Sigmoid colon (tissue), 7 donors: ENCODE results near the gene KCNE4. TPM values are rescaled to one million over a fixed set of nuclear protein-coding genes. Genes with fewer than 3 reads are reported as not detected.

Experiments
- DNase-seq: peaks from one replicate; pipeline ENCODE4 v3.0.0-alpha.2; 2019
- H3K27ac ChIP-seq, 4 donors: fragments of 200-600 bp; sonication (generic); one replicate each; pipeline ENCODE4 v1.5.1; 2016 to 2019; ENCODE audit warnings: mild to moderate bottlenecking in 1 of 4
- H3K27me3 ChIP-seq, 3 donors: fragments of 200-600 bp; sonication (generic); one replicate each; pipeline ENCODE4 v1.5.1; 2019; ENCODE audit warnings: mild to moderate bottlenecking in 1 of 3
- H3K36me3 ChIP-seq, 4 donors: fragments of 200-600 bp; sonication (generic); one replicate each; pipeline ENCODE4 v1.5.1; 2016 to 2019
- H3K4me1 ChIP-seq, 4 donors: fragments of 200-600 bp; sonication (generic); one replicate each; pipeline ENCODE4 v1.5.1; 2017 to 2019
- H3K4me3 ChIP-seq, 4 donors: fragments of 200-600 bp; sonication (generic); one replicate each; pipeline ENCODE4 v1.5.1; 2017 to 2019; ENCODE audit warnings: mild to moderate bottlenecking in 2 of 4, moderate library complexity in 1 of 4
- H3K9me3 ChIP-seq, 4 donors: fragments of 200-600 bp in 3 of 4; sonication (generic) in 3 of 4; one replicate each; pipeline versions ENCODE4 v1.5.1 to v1.6.1; 2013 to 2019
- EP300 ChIP-seq, 4 donors: sonication (generic); formaldehyde crosslinking; IDR thresholded peaks; one replicate each; pipeline ENCODE4 v1.6.1; 2017; ENCODE audit warnings: antibody characterized with exemption in 4 of 4
- POLR2A ChIP-seq, 2 donors: fragments of 450-650 bp; IDR thresholded peaks; one replicate each; pipeline ENCODE4 v1.6.1; 2016; ENCODE audit warnings: antibody characterized with exemption in 2 of 2, mild to moderate bottlenecking in 2 of 2, moderate library complexity in 2 of 2
- POLR2AphosphoS5 ChIP-seq, 4 donors: sonication (generic); formaldehyde crosslinking; IDR thresholded peaks; one replicate each; pipeline ENCODE4 v1.6.1; 2017; ENCODE audit warnings: antibody characterized with exemption in 4 of 4
- WGBS, 2 donors: extraction: QIAGEN DNeasy Blood & Tissue Kit; methylation state at CpG; one replicate each; pipeline ENCODE4 v1.1.7; 2013; 5-methylcytosine and 5-hydroxymethylcytosine counted together
- intact Hi-C: fragments of 100-400 bp; cut with DNase I; formaldehyde crosslinking; loops from one replicate; pipeline ENCODE4 v1.15.1; 2023
- polyA plus RNA-seq, 3 donors: library from polyadenylated mRNA; stranded (reverse); fragments of 200-250 nt; gene quantifications; one replicate each; pipeline ENCODE4 v1.2.3, GENCODE V29; 2013
- total RNA-seq, 4 donors: library from RNA; depleted of rRNA; stranded (reverse); fragments of >200 nt; gene quantifications; one replicate each; pipeline ENCODE4 v1.1.0, GENCODE V29; 2016
- TF ChIP-seq, protein P1 (sequence below), 4 experiments: fragments of 450-650 bp in 3 of 4; fragments of 200-600 bp in 1 of 4; IDR thresholded peaks; one replicate each; pipeline ENCODE4 v1.5.1; 2016 to 2019; ENCODE audit warnings: antibody characterized with exemption in 4 of 4, mild to moderate bottlenecking in 3 of 4, moderate library complexity in 2 of 4
- donor health status: healthy with polysubstance abuse.
- donor health status: Bipolar disorder and iron deficiency.
- donor health status: healthy.

KCNE4 gene
- total and polyA plus RNA-seq, 7 donors, result 0.23 to 18.7 (median 5.4) TPM

DNA sequence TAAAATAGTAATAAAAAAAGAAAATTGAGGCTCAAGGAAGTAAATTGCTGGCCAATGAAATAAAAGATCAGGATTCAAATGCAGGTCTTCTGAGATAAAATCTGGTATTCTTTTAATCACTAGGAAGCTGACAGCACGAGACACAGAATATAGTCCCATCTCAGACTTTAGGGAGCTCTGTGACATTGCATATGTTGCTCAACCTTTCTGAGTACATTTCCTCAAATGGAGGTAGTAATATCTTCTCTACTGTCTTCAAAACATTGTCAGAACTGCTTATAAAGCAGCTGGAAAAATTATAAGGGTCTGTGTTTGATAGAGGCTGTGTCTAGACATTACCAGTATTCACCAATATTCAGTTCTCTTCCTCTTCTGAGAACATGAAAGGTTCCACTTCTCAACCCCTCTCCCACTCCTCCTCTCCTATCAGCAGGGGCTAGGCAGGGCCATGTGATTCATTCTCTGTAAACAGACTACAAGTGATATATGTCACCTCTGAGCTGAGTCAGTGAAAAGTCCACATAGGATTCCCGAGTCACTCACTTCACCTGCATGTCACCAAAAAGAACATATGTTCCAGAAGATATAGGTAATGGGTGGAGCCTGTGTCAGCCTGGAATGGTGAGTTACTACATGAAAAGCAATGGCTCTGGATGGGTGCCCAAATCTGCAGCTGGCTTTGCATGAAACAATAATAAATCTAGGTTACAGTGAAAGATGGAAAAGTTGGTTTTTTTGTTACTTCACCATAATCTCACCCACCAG is 7.1 kb downstream of the KCNE4 start:
- intact Hi-C loops, result loop anchor here (10.0 kb wide), 1 partner anchor 1114 kb away; no protein-coding TSS in a partner anchor
- H3K9me3 ChIP-seq, result no peaks in the 10 kb centered on the region

DNA sequence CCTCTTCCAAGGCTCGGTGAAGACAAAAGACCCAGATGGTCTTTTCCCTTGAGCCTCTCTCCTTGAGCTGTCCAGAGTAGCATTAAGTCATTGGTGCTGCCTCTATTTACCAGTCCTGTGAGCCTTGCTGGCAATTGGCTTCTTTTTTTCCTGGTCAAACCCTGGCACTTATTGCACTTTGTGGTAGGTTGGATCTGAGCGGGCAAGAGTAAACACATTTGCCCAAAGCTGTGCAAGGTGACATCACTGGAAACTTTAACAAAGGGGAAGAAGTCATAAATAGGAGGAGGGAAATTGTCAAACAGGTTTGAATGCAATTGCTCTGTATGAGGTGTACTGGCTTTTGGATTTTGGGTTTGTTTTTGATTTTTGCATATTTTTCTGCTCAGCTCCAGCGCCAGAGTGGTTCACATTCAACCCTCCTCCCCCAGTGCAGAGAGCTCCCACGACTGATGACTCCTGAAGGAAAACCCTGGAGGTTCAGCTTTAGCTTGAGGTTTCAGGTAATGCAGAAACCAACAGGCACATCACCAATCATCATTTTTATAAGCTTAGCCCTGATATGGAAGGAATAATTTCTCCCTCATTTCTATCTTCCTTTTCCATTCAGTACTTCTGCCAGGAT is 8.3 kb downstream of the KCNE4 start:
- 52 to 79% methylated on average over 4 of the region's 4 CpGs for WGBS, 2 donors
- DNase-seq, result no peak
- no peak overlapping the region for H3K27ac ChIP-seq
- no peak overlapping the region for H3K4me3 ChIP-seq
- intact Hi-C loops, result no loop called here
- TF ChIP-seq POLR2A (IDR thresholded peaks at IDR 0.05), result no peak
- TF ChIP-seq POLR2AphosphoS5 (IDR thresholded peaks at IDR 0.05), result no peak
- TF ChIP-seq EP300 (IDR thresholded peaks at IDR 0.05), result no peak
- TF ChIP-seq, protein P1, sequence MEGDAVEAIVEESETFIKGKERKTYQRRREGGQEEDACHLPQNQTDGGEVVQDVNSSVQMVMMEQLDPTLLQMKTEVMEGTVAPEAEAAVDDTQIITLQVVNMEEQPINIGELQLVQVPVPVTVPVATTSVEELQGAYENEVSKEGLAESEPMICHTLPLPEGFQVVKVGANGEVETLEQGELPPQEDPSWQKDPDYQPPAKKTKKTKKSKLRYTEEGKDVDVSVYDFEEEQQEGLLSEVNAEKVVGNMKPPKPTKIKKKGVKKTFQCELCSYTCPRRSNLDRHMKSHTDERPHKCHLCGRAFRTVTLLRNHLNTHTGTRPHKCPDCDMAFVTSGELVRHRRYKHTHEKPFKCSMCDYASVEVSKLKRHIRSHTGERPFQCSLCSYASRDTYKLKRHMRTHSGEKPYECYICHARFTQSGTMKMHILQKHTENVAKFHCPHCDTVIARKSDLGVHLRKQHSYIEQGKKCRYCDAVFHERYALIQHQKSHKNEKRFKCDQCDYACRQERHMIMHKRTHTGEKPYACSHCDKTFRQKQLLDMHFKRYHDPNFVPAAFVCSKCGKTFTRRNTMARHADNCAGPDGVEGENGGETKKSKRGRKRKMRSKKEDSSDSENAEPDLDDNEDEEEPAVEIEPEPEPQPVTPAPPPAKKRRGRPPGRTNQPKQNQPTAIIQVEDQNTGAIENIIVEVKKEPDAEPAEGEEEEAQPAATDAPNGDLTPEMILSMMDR (IDR thresholded peaks at IDR 0.05), result no peak
- H3K9me3 ChIP-seq, result no peaks in the 10 kb centered on the region
- no peaks in the 10 kb centered on the region for H3K27me3 ChIP-seq
- H3K36me3 ChIP-seq, result no peaks in the 10 kb centered on the region
- peaks cover 0 to 35% (median 25%) of the 10 kb centered on the region in 4 donors for H3K4me1 ChIP-seq

More for the DNA sequence above, 7.1 kb downstream of the KCNE4 start:
- H3K27me3 ChIP-seq, result no peaks in the 10 kb centered on the region
- no peak overlapping the region for H3K27ac ChIP-seq
- H3K4me3 ChIP-seq, result no peak overlapping the region
- 37 to 57% methylated on average over 2 of the region's 2 CpGs for WGBS, 2 donors
- H3K4me1 ChIP-seq, result peaks cover 0 to 41% (median 29%) of the 10 kb centered on the region in 4 donors
- no peaks in the 10 kb centered on the region for H3K36me3 ChIP-seq
- DNase-seq, result no peak
- TF ChIP-seq EP300 (IDR thresholded peaks at IDR 0.05) (no peak), POLR2AphosphoS5 (IDR thresholded peaks at IDR 0.05) (no peak), POLR2A (IDR thresholded peaks at IDR 0.05) (no peak)
- TF ChIP-seq, protein P1 (IDR thresholded peaks at IDR 0.05), result no peak

DNA sequence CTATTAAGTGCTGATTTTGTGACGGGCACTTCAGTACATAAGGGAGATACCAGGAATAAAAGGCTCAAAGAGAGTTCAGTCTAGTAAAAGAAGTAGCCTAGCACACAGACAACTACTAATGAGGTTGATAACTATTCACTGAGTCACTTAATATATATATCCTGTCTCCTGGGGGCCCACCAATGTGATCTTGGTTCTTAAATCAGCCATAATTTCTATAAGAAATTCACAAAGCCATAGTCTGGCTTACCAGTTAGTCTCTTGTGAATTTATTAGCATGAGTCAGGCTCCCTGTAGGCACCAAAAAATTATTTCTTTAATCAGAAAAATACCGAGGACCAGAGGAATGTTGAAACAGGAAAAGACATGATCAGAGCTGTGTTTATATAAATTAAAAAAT is 10.4 kb downstream of the KCNE4 start:
- TF ChIP-seq POLR2AphosphoS5 (IDR thresholded peaks at IDR 0.05), result no peak
- no peak for TF ChIP-seq EP300 (IDR thresholded peaks at IDR 0.05)
- TF ChIP-seq, protein P1 (IDR thresholded peaks at IDR 0.05), result no peak
- TF ChIP-seq POLR2A (IDR thresholded peaks at IDR 0.05), result no peak
- Histone ChIP-seq H3K4me3 (no peak overlapping the region), H3K9me3 (no peaks in the 10 kb centered on the region), H3K4me1 (peaks cover 0 to 14% (median 6%) of the 10 kb centered on the region in 4 donors), H3K36me3 (no peaks in the 10 kb centered on the region), H3K27me3 (no peaks in the 10 kb centered on the region), H3K27ac (no peak overlapping the region)
- DNase-seq, result no peak
- 81 to 89% methylated on average over 2 of the region's 2 CpGs for WGBS, 2 donors
- intact Hi-C loops, result no loop called here

DNA sequence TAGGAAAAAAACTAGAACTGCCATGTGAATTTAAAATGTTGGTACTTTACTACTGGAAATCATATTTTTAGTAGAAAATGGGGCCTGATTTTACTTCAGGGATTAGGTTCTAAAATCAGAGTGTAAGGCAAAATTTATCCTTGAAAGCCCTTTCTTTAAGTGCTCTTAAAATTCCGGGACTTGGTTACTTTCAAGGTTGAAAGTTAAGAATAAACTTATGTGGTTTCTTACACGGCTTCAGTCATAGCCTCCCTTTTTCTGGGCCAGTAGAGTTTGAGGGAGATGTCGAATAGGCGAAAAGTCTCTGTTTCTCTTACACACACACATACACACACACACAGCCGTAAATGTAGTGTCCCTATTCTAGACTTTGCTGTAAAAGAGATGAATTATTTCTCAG is 13.1 kb downstream of the KCNE4 start:
- no peaks in the 10 kb centered on the region for H3K9me3 ChIP-seq
- H3K27me3 ChIP-seq, result no peaks in the 10 kb centered on the region
- peaks cover 0 to 14% (median 7%) of the 10 kb centered on the region in 4 donors for H3K4me1 ChIP-seq
- intact Hi-C loops, result no loop called here
- 91 to 94% methylated on average over 5 of the region's 5 CpGs for WGBS, 2 donors
- no peaks in the 10 kb centered on the region for H3K36me3 ChIP-seq
- no peak for DNase-seq
- TF ChIP-seq EP300 (IDR thresholded peaks at IDR 0.05) (no peak), POLR2A (IDR thresholded peaks at IDR 0.05) (no peak), POLR2AphosphoS5 (IDR thresholded peaks at IDR 0.05) (no peak)
- TF ChIP-seq, protein P1 (IDR thresholded peaks at IDR 0.05), result no peak
- H3K27ac ChIP-seq, result no peak overlapping the region
- H3K4me3 ChIP-seq, result no peak overlapping the region
